GM18861 (cell line): ENCODE data around the gene FAHD2A.
"Not testable (repeated sequence)": the region's sequence is repeated elsewhere in the genome, so short reads cannot be mapped to it uniquely, and the experiment has no call there.

Experiments
- ATAC-seq: cut with Tn5 transposase; IDR thresholded peaks from one replicate; pipeline ENCODE4 v1.9.1; 2021; ENCODE audit not compliant: unreplicated experiment

Gene FAHD2A

DNA sequence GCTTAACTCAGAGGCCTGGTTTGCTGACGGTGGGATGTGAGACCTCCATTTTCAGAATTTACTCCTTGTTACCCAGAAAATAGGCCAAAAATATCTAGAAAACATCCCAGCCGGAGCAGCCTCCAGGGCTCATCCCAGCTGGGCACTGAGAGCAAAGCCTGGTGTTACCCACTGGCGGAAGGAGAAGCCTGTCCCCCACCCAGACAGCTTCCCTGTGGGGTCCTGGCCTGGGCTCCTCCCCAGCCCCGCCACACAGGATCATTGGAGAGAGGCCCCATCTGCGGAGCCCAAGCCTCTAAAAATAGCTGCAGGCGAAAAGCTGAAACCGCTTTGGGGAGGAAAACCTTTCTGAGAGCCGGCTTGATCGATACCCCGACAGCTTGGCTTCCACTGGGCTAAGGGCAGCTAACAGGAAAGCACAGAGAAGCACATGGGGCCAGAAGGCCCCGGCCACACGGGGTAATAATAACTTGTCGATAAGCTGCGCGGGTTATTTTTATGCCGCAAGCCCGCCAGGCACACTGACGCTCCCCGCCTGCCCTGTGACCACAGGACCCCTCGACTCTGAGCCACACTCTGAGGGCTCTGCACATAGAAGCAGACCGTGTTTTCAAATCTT is 26.9 kb upstream of the FAHD2A start:
- no peak for ATAC-seq

DNA sequence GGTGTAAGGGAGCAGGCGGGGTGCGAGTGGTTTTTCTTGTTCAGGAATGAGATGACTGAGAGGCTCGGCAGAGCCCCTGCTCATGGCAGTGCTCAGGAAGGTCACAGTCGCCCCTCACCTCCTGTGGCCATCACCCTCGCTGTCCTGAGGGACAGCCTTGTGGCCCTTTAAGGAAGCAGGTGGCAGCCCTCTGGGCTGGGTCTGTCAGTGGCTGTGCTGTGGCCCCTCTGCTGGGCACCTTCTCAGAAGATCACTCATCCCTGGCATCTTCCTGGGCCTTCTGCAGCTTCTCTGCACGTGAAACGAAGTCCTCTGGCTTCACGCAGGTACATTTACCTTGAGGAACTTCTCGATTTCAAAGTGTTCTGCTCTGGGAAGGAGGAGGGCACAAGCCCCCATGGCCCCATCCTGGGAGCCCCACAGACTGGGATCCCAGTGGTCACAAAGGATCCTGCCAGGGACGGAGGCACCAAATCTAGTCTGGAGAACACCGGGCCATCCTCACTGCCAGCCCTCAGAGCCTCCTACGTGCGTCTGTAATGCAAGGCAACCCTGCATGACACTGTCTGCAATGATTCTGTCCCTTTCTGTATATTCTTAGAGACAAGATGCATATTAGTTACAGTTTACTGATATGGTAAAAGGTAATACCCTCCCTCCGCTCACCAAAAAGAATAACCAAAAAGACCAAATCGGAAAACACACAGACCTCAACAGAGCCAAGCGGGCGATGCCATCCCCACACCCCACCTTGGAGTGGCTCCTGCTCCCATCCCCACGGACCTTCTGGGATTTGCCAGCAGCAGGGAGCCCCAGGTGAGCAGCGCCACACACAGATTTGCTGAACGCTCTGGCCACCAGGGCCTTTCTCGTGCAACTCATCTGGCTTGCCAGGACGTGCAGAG is 25.9 kb upstream of the FAHD2A start:
- no peak for ATAC-seq

DNA sequence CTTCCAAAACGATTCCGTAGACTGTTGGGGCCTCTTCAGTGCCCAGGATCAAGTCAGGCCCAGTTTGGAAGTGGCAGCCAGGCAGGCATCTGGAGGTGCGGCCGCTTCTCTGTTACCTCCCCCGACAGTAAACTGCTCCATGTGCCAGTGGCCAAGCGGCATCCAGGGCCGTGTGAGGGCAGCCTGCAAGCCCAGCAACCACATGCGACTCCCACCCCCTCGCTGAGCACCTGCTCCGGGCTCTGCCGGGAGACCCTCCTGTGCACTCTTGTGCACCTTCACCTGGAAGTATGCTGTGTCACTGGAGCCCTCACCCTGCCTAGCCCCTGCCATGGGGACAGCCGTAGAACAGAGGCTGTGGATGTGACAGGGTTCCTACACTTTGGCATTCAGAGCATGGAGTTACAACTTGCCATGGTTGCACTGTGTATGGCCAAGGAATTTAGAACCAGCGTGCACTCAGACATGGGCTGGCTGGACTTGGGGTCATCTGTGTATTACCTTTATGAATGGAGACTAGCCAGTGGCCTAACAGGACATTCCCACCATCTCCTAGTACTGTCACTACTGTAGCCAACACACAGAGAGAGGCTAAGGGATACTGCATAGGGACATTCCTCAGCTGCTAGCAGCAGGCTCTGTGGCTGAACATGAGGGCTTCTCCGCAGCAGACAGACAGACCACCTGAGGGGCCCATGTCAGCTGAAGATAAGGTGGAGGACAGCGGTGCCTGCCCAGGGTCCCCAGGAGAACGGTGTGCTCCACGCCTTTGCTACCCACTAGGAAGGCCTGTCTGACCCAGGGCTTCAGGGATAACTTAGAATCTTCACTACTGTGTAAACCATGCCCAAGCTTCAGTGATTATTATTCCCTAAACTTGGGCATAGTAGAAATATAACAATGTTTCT is 25.0 kb upstream of the FAHD2A start:
- ATAC-seq = no peak

DNA sequence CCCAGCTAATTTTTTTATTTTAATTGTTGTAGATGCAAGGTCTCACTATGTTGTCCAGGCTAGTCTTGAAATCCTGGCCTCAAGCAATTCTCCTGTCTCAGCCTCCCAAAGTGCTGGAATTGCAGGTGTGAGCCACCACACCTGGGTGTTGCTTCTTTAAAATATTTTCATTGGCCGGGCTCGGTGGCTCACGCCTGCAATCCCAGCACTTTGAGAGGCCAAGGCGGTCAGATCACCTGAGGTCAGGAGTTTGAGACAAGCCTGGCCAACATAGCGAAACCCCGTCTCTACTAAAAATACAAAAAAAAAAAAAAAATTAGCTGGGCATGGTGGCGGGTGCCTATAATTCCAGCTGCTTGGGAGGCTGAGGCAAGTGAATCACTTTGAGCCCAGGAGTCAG is 24.2 kb upstream of the FAHD2A start:
- ATAC-seq = not testable (repeated sequence)

DNA sequence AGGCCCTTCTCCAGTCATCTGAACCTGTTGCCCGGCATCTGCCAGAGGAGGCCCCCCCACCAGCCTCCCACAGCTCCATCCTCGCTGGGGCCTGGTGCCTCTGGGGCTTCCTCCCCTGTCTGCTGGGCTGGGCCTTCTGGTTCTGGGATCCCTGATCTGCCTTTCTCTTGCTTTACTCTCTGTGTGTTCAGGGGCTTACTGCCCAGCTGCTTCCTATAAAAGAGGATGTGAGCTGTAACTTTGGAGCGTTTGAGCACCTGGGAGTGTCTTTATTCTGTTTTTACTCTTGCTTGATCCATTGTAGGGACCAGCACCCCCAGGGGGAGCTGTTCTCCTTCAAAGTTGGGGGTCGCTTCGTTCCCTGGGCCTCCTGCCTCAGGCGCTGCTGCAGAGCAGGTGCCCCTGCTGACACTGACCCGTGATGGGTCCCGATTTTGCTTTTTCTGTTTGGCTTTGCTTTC is 23.1 kb upstream of the FAHD2A start:
- ATAC-seq = no peak

DNA sequence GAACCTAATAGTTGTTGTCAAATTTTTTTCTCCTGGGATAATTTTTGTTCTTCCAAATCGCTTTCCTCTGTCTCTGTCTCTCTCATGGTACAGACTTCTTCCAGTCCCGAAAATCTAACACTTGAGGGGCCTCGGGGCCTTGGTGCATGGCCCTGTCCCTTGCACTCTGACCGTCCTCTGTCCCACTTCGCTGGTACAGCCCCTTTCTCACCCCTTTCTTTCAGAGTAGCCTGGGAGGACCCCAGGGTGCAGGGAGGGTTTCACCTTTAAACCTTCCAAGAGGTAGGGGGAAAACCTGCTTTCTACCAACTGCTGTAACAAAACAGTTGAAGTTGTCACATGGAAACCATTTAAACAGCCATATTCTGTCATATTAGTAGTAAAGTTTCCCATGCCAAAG is 22.2 kb upstream of the FAHD2A start:
- ATAC-seq = no peak

DNA sequence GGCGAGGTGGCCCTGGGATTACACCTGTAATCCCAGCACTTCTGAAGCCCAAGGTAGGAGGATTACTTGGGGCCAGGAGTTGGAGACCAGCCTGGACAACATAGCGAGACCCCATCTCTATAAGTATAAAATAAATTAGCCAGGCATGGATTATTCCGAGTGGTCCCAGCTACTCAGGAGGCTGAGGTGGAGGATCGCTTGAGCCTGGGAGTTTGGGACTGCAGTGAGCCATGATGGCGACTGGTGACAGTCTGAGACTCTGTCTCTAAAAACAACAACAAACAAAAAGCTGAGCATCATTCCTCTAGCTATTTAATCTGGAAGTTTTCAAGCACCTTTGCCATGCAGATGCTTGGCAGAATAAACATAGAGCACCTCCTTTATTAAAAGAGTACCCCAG is 21.8 kb upstream of the FAHD2A start:
- ATAC-seq = no peak

DNA sequence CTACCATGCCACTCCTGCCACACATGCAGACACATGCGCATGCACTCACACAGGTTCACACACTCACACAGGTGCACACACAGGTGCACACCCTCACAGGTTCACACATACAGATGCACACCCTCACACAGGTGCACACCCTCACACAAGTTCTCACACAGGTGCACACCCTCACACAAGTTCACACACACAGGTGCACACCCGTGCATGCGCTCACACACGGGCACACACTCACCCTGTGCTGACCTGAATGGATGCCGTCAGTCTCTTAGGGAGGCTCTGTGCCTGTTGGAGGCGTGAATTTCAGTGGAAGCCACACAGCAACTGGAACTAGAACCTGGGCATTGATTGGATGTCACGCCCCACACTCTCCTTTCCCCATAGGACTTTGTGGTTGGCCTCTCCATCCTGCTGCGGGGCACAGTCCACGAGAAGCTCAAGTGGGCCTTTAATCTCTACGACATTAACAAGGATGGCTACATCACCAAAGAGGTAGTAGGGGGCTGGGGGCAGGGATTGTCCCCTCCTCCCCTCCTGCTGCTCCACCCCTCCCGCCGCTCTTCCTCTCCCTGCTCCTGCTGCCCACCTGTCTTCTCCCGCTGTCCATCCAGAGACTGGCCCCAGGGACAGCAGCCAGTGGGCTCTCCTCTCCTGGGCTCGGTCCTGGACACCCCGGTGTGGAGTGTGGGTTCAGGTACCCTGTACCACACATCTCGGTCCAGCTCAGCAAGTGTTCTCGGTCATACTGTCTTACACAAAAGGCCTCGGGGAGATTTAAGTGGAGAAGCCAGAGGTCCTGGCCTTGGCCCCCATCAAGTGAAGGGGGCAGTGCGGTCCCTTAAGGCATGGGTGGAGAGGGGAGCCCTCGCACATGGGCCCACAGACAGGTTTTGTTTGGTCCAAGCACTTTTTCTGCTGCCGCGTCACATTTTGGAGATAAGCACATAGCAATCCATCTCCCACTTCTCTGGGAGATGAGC is 21.0 kb upstream of the FAHD2A start:
- ATAC-seq = no peak

DNA sequence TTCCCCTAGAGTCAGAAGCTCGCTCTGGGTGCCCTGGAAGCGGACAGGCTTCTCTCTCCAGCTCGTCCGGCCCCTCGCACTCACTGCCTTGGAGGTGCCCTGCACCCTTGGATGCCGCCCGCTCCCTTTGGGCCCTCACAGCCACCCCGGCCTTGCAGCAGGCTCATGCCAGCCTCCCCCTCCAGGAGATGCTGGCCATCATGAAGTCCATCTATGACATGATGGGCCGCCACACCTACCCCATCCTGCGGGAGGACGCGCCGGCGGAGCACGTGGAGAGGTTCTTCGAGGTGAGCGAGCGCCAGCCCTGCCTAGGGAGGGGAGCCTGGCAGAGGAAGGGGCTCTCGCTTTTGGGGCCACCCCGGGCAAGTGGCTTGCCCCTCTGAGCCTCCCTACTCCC is 20.3 kb upstream of the FAHD2A start:
- ATAC-seq = no peak

DNA sequence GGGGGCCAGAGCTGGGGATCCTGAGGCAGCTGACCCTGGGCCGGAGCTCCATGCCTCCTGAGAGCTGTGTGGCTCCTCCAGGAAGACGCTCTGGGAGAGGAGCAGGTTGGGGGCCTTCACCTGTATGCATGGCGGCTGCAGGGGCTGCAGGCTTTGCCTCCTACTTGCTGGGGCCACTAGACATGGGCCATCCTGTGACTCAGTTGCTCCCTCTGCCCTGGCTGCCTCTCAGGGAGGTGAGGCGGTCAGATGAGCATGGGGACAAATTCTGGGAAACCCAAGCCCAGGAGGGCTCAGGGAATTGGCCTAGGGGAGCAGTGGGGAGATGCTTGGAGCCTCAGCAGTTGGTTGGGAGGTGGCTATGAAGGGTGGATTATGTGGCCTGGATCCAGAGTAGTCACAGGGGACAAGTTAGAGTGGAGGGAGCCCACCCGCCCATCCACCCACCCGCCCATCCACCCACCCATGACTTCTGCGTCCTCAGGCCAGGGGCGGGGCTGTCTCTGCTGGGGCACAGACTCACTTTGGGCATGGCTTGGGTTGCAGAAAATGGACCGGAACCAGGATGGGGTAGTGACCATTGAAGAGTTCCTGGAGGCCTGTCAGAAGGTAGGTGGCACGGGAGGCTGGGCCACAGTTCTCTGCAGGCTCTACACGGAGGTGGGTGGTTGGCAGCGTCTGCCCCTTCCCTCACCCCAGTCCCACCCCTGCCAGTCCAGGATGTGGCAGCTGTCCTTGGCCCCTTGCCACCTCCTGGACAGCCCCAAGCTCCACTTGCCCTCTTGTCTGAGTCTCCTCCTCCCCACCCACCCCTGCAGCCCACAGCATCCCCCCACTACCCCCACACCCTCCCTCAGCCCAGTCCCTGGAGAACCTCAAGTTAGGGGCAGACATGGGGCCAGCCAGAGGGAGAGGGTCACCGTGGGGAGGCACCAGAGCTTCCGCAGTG is 19.5 kb upstream of the FAHD2A start:
- ATAC-seq = no peak

DNA sequence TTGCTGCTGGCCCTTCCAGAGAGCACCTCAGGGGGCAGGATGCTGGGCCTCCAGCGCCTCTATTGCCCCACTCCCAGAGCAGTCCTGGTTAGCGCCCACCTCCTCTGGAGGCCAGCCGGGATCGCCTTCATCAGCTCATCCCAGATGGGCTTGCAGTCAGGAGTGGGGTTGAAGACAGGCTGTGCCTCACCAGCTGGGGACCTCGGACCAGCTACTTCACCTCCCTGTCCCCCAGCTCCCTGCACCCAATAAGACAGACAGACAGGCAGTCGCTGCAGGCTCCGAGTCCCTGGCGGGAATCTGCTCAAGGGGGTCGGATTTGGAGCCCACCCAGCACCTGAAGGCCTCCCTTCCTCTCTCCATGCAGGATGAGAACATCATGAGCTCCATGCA is 18.9 kb upstream of the FAHD2A start:
- ATAC-seq = no peak

DNA sequence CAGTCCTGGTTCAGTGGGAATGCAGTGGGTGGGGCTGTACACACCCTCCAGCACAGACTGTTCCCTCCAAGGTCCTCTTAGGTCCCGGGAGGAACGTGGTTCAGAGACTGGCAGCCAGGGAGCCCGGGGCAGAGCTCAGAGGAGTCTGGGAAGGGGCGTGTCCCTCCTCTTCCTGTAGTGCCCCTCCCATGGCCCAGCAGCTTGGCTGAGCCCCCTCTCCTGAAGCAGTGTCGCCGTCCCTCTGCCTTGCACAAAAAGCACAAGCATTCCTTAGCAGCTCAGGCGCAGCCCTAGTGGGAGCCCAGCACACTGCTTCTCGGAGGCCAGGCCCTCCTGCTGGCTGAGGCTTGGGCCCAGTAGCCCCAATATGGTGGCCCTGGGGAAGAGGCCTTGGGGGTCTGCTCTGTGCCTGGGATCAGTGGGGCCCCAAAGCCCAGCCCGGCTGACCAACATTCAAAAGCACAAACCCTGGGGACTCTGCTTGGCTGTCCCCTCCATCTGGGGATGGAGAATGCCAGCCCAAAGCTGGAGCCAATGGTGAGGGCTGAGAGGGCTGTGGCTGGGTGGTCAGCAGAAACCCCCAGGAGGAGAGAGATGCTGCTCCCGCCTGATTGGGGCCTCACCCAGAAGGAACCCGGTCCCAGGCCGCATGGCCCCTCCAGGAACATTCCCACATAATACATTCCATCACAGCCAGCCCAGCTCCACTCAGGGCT is 17.5 kb upstream of the FAHD2A start:
- no peak for ATAC-seq

DNA sequence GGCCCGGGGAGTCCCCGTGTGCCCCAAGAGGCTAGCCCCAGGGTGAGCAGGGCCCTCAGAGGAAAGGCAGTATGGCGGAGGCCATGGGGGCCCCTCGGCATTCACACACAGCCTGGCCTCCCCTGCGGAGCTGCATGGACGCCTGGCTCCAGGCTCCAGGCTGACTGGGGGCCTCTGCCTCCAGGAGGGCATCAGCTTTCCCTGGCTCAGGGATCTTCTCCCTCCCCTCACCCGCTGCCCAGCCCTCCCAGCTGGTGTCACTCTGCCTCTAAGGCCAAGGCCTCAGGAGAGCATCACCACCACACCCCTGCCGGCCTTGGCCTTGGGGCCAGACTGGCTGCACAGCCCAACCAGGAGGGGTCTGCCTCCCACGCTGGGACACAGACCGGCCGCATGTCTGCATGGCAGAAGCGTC is 16.9 kb upstream of the FAHD2A start:
- ATAC-seq = no peak

DNA sequence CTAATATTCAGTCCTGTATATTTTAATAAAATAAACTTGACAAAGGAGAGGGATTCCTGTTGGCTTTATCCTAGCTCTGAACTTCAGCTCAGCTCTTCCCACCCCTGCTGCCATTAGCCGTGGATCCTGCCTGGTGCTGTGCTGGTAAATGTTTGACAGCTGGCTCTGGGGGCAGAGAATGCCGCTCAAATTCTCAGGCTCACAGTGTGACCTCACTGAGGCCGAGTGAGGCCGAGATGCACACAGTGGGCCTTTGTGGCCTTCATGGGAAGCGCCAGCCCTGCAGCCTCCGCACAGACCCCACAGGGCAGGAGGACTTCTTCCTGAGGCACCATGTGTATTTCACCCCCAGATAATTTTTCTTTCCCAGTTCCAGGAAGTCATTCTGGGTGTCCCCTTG is 16.5 kb upstream of the FAHD2A start:
- no peak for ATAC-seq

DNA sequence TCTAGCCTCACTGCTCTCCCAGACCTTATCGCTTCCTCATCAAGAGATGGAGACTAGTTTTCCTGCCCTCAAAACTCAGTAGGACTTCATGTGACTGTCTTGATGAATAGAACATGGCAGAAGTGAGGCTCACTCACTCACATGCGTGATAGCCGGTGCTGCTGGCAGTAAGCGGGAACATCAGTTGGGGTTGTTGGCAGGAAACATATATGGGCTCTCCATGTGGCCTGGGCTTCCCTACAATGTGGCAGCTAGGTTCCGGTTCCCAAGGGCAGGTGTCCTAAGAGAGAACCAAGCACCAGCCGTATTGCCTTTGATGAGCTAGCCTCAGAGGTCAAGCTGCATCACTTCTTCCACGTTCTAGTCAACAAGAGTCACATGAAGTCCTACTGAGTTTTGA is 15.2 kb upstream of the FAHD2A start:
- no peak for ATAC-seq

DNA sequence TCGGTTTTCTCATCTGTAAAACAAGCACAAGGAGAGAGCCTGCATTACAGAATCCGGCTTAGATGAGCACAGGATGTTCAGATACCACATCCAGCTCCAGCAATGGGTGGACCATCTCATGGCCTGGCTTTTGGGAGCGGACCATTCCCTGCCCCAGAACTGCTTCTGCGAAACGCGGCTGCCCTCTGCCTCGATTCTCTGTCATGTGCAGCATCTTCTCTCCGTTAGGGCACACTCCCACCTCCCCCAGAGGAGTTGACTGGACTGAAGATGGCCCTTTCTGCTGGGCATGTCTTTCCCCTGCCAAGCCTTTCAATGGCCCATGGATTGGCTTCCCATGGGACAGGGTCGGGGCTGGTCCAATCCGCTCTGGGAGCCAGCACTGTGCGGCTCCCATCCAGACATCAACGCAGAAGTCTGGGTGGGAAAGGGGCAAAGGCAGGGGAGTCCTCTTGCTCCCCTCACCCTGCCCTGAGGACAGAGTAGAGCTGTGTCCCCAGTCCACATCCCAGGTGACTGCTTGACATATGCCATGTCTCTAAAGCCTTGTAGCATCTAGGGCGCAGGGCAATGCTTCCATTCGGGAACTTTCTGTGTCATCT is 14.3 kb upstream of the FAHD2A start:
- ATAC-seq = no peak

DNA sequence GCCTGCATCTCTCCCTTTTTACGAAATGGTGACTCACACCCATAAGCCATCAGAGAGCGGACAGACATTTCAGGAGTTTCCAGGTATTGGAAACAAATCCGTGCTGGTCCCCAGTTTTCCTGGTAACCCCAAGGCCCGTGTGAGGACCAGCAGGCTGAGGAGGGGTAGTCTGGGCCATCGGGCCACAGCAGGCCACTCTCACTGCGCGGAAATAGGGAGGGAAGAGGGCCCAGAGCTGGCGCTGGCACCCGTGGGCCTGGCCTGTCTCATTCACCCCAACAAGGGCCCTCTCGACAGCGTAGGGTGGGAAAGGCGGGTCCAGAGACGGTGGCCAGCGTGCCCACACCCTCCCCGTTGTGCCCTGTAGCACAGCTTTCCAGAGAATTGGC is 13.7 kb upstream of the FAHD2A start:
- ATAC-seq = no peak
